ENCODE results near the gene AHR. TPM values are rescaled to one million over a fixed set of nuclear protein-coding genes. Genes with fewer than 3 reads are reported as not detected.

The AHR gene
- total and polyA plus RNA-seq, 10 donors, result 7.4 to 95.9 (median 71.3) TPM

DNA sequence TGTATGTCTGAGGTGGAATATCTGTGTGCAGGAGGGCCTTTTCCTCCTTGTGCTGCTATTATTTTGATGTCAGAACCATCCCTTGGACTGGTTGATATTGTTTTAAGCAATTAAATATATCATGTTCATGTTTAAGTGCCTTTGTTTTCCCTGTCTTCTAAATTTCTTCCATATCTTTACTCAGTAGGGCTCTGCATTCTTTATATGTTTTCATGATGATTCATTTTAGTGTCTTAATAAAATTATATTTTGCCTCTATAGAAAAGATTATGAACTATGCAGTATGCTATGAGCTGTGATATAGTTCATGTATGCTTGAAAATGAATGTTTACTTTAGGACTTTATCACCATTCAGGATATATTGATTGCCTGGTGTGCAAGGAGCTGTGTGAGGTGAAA lies 34.8 kb downstream of the AHR start:
- H3K27ac ChIP-seq, result no peak overlapping the region

GRCh38 chr7:17336168-17336567 lies 37.7 kb downstream of the AHR start:
- no peaks in the 10 kb centered on the region for H3K27me3 ChIP-seq (replicated peaks in 1 of 7)
- peaks cover 0 to 8% (median 3%) of the 10 kb centered on the region in 6 donors for H3K4me1 ChIP-seq
- intact Hi-C loops (cut with DNase I; ENCODE audit: low total_unique reads), result no loop called here
- peaks cover 0 to 99% (median 29%) of the 10 kb centered on the region in 6 donors for H3K36me3 ChIP-seq
- WGBS, 5 donors, result 88 to 95% (median 92%) methylated on average over 4 of the region's 4 CpGs
- DNase-seq, result no peak
- peaks cover 0 to 6% (median 0%) of the 10 kb centered on the region in 8 donors for H3K9me3 ChIP-seq
- no peak overlapping the region for H3K27ac ChIP-seq
- no peak overlapping the region for H3K4me3 ChIP-seq
- TF ChIP-seq, protein P1, sequence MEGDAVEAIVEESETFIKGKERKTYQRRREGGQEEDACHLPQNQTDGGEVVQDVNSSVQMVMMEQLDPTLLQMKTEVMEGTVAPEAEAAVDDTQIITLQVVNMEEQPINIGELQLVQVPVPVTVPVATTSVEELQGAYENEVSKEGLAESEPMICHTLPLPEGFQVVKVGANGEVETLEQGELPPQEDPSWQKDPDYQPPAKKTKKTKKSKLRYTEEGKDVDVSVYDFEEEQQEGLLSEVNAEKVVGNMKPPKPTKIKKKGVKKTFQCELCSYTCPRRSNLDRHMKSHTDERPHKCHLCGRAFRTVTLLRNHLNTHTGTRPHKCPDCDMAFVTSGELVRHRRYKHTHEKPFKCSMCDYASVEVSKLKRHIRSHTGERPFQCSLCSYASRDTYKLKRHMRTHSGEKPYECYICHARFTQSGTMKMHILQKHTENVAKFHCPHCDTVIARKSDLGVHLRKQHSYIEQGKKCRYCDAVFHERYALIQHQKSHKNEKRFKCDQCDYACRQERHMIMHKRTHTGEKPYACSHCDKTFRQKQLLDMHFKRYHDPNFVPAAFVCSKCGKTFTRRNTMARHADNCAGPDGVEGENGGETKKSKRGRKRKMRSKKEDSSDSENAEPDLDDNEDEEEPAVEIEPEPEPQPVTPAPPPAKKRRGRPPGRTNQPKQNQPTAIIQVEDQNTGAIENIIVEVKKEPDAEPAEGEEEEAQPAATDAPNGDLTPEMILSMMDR (IDR thresholded peaks at IDR 0.05 in 8 of 11, conservative IDR thresholded peaks at IDR 0.05 in 3 of 11), result no peak
- TF ChIP-seq POLR2A (IDR thresholded peaks at IDR 0.05), result no peak
- TF ChIP-seq POLR2AphosphoS5 (IDR thresholded peaks at IDR 0.05), result no peak

More for the DNA sequence above, 34.8 kb downstream of the AHR start:
- TF ChIP-seq, protein P1 (IDR thresholded peaks at IDR 0.05 in 8 of 11, conservative IDR thresholded peaks at IDR 0.05 in 3 of 11), result no peak
- TF ChIP-seq POLR2A (IDR thresholded peaks at IDR 0.05), result no peak
- TF ChIP-seq POLR2AphosphoS5 (IDR thresholded peaks at IDR 0.05), result no peak
- no peaks in the 10 kb centered on the region for H3K27me3 ChIP-seq (replicated peaks in 1 of 7)
- no peak overlapping the region for H3K4me3 ChIP-seq
- H3K4me1 ChIP-seq, result no peaks in the 10 kb centered on the region
- peaks cover 0 to 6% (median 0%) of the 10 kb centered on the region in 8 donors for H3K9me3 ChIP-seq
- intact Hi-C loops (cut with DNase I; ENCODE audit: low total_unique reads), result no loop called here
- DNase-seq, result no peak
- peaks cover 0 to 96% (median 40%) of the 10 kb centered on the region in 6 donors for H3K36me3 ChIP-seq

GRCh38 chr7:17339139-17339538 lies 40.7 kb downstream of the AHR start:
- H3K27ac ChIP-seq, result peak overlapping the region in 1 of 8 donors; percentile 13
- TF ChIP-seq POLR2AphosphoS5 (IDR thresholded peaks at IDR 0.05), result no peak
- TF ChIP-seq POLR2A (IDR thresholded peaks at IDR 0.05), result no peak
- TF ChIP-seq, protein P1 (IDR thresholded peaks at IDR 0.05 in 8 of 11, conservative IDR thresholded peaks at IDR 0.05 in 3 of 11), result no peak
- no peaks in the 10 kb centered on the region for H3K27me3 ChIP-seq (replicated peaks in 1 of 7)
- DNase-seq, result no peak
- H3K4me1 ChIP-seq, result peaks cover 0 to 22% (median 8%) of the 10 kb centered on the region in 6 donors
- no peak overlapping the region for H3K4me3 ChIP-seq
- WGBS, 5 donors, result 65 to 94% (median 74%) methylated on average over 2 of the region's 2 CpGs
- intact Hi-C loops (cut with DNase I; ENCODE audit: low total_unique reads), result no loop called here
- H3K9me3 ChIP-seq, result peaks cover 0 to 6% (median 0%) of the 10 kb centered on the region in 8 donors
- H3K36me3 ChIP-seq, result peaks cover 0 to 95% (median 22%) of the 10 kb centered on the region in 6 donors

DNA sequence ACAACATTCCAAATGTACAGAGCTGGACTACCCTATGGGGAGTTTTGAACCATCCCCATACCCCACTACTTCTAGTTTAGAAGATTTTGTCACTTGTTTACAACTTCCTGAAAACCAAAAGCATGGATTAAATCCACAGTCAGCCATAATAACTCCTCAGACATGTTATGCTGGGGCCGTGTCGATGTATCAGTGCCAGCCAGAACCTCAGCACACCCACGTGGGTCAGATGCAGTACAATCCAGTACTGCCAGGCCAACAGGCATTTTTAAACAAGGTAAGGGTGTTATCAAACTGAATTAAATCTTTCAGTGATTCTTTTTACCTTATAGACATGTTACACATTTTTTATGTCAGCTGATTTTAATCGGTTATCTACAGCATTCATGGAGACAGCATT lies 41.5 kb downstream of the AHR start:
- no peak for DNase-seq
- intact Hi-C loops (cut with DNase I; ENCODE audit: low total_unique reads), result no loop called here
- WGBS, 5 donors, result 88 to 95% (median 93%) methylated on average over 4 of the region's 4 CpGs
- Histone ChIP-seq H3K4me1 (peaks cover 0 to 22% (median 8%) of the 10 kb centered on the region in 6 donors), H3K27ac (no peak overlapping the region), H3K4me3 (no peak overlapping the region), H3K9me3 (peaks cover 0 to 6% (median 0%) of the 10 kb centered on the region in 8 donors), H3K27me3 (replicated peaks in 1 of 7) (no peaks in the 10 kb centered on the region), H3K36me3 (peaks cover 0 to 87% (median 17%) of the 10 kb centered on the region in 6 donors)
- TF ChIP-seq POLR2A (IDR thresholded peaks at IDR 0.05) (no peak), POLR2AphosphoS5 (IDR thresholded peaks at IDR 0.05) (no peak)
- TF ChIP-seq, protein P1 (IDR thresholded peaks at IDR 0.05 in 8 of 11, conservative IDR thresholded peaks at IDR 0.05 in 3 of 11), result no peak
